BE2C (cell line): ENCODE results near the gene BACH2.
"Not testable (repeated sequence)": the region's sequence is repeated elsewhere in the genome, so short reads cannot be mapped to it uniquely, and the experiment has no call there.

Experiments
- DNase-seq: peaks from one replicate; pipeline ENCODE4 v3.0.0-alpha.2; 2020
- H3K27me3 ChIP-seq: fragments of 250-450 bp; sonication (Bioruptor Pico); 2 replicates; pipeline ENCODE4 v1.5.1; 2020; ENCODE audit warnings: mild to moderate bottlenecking
- H3K36me3 ChIP-seq: fragments of 250-450 bp; sonication (Bioruptor Pico); 2 replicates; pipeline ENCODE4 v1.5.1; 2020; ENCODE audit warnings: mild to moderate bottlenecking
- H3K4me1 ChIP-seq: fragments of 250-450 bp; sonication (Bioruptor Pico); 2 replicates; pipeline ENCODE4 v1.5.1; 2020
- H3K4me3 ChIP-seq: 2 replicates; pipeline ENCODE4 v1.5.1; 2011; ENCODE audit warnings: low read depth, low read length
- H3K9me3 ChIP-seq: fragments of 250-450 bp; sonication (Bioruptor Pico); 2 replicates; pipeline ENCODE4 v1.5.1; 2020
- TF ChIP-seq, protein P1 (sequence below): IDR thresholded peaks from 2 replicates; pipeline ENCODE4 v1.5.1; 2012; ENCODE audit warnings: mild to moderate bottlenecking, low read depth, low read length

The BACH2 gene

DNA sequence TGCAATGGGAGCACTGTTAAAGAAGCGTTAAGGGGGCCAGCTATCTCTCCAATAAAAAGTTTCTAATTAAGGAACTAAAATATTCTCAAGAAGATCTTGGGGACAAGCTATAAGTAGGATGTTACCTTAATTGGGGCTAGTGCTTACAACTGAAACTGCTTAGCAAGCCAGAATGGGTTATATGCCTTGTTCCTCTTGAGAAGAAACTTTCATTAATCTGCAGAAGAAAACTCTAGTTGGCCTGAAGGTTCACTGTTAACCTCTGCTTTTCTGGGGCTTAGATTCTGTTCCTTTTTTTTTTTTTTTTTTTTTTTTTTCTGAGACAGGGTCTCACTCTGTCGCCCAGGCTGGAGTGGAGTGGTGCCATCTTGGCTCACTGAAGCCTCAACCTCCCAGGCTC, 82.2 kb downstream of the BACH2 start:
- H3K4me3 ChIP-seq = no peak overlapping the region
- H3K9me3 ChIP-seq = no peaks in the 10 kb centered on the region
- H3K36me3 ChIP-seq = no peaks in the 10 kb centered on the region
- TF ChIP-seq, protein P1, sequence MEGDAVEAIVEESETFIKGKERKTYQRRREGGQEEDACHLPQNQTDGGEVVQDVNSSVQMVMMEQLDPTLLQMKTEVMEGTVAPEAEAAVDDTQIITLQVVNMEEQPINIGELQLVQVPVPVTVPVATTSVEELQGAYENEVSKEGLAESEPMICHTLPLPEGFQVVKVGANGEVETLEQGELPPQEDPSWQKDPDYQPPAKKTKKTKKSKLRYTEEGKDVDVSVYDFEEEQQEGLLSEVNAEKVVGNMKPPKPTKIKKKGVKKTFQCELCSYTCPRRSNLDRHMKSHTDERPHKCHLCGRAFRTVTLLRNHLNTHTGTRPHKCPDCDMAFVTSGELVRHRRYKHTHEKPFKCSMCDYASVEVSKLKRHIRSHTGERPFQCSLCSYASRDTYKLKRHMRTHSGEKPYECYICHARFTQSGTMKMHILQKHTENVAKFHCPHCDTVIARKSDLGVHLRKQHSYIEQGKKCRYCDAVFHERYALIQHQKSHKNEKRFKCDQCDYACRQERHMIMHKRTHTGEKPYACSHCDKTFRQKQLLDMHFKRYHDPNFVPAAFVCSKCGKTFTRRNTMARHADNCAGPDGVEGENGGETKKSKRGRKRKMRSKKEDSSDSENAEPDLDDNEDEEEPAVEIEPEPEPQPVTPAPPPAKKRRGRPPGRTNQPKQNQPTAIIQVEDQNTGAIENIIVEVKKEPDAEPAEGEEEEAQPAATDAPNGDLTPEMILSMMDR = no peak
- no peaks in the 10 kb centered on the region for H3K27me3 ChIP-seq
- DNase-seq = no peak
- peaks cover 9% of the 10 kb centered on the region for H3K4me1 ChIP-seq

DNA sequence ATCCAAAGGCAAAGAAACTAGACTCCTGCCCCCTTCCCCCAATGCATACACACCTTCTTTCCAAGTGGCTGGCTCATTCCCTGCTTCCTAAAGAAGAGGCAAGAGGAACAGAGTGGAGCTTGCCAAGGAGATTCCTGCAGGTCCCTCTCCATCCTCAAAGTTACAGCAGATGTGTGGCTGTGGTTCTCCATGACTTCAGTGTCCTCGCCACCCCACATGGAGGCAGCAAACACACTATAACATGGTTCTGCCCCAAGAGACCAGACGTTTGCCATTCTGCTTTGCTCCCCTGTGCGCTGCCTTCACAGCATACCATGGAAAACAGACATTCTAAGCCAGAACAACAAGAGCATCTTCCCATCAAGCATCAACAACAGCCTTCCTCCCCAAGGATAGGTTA, 84.4 kb downstream of the BACH2 start:
- Histone ChIP-seq H3K4me1 (no peaks in the 10 kb centered on the region), H3K4me3 (no peak overlapping the region), H3K36me3 (no peaks in the 10 kb centered on the region), H3K27me3 (no peaks in the 10 kb centered on the region), H3K9me3 (no peaks in the 10 kb centered on the region)
- TF ChIP-seq, protein P1 = no peak
- no peak for DNase-seq

- Histone ChIP-seq H3K4me3 (no peak overlapping the region), H3K9me3 (no peaks in the 10 kb centered on the region; the same call in 1 of the 2 replicates), H3K27me3 (peaks cover 3% of the 10 kb centered on the region; the same call in 1 of the 2 replicates), H3K4me1 (no peaks in the 10 kb centered on the region), H3K36me3 (no peaks in the 10 kb centered on the region)
- DNase-seq = no peak
- TF ChIP-seq, protein P1 = no peak
Measured at GRCh38 chr6:90209527-90209926, 87.1 kb downstream of the BACH2 start.

GRCh38 chr6:90208690-90209089, 88.0 kb downstream of the BACH2 start:
- H3K36me3 ChIP-seq, DNase-seq, H3K4me1 ChIP-seq: not testable (repeated sequence)

GRCh38 chr6:90204327-90205056, 92.2 kb downstream of the BACH2 start:
- Histone ChIP-seq H3K36me3 (no peaks in the 10 kb centered on the region), H3K9me3 (no peaks in the 10 kb centered on the region; the same call in 1 of the 2 replicates), H3K4me1 (no peaks in the 10 kb centered on the region), H3K4me3 (no peak overlapping the region), H3K27me3 (peaks cover 3% of the 10 kb centered on the region; the same call in 1 of the 2 replicates)
- DNase-seq = no peak
- TF ChIP-seq, protein P1 = no peak

More at GRCh38 chr6:90208690-90209089, 88.0 kb downstream of the BACH2 start:
- not testable (repeated sequence) for H3K9me3 ChIP-seq, H3K27me3 ChIP-seq, H3K4me3 ChIP-seq

- Histone ChIP-seq H3K27me3 (peaks cover 3% of the 10 kb centered on the region; the same call in 1 of the 2 replicates), H3K36me3 (no peaks in the 10 kb centered on the region), H3K9me3 (no peaks in the 10 kb centered on the region; the same call in 1 of the 2 replicates), H3K4me1 (no peaks in the 10 kb centered on the region), H3K4me3 (no peak overlapping the region)
- TF ChIP-seq, protein P1 = no peak
- no peak for DNase-seq
Measured at GRCh38 chr6:90203672-90204071, 93.0 kb downstream of the BACH2 start.
